Measurements from ENCODE around the gene LSM2. TPM values are rescaled to one million over a fixed set of nuclear protein-coding genes. Genes with fewer than 3 reads are reported as not detected.

The LSM2 gene
- total and polyA plus RNA-seq, 2 experiments from 2014 or later: 51.9 to 57.9 TPM

DNA sequence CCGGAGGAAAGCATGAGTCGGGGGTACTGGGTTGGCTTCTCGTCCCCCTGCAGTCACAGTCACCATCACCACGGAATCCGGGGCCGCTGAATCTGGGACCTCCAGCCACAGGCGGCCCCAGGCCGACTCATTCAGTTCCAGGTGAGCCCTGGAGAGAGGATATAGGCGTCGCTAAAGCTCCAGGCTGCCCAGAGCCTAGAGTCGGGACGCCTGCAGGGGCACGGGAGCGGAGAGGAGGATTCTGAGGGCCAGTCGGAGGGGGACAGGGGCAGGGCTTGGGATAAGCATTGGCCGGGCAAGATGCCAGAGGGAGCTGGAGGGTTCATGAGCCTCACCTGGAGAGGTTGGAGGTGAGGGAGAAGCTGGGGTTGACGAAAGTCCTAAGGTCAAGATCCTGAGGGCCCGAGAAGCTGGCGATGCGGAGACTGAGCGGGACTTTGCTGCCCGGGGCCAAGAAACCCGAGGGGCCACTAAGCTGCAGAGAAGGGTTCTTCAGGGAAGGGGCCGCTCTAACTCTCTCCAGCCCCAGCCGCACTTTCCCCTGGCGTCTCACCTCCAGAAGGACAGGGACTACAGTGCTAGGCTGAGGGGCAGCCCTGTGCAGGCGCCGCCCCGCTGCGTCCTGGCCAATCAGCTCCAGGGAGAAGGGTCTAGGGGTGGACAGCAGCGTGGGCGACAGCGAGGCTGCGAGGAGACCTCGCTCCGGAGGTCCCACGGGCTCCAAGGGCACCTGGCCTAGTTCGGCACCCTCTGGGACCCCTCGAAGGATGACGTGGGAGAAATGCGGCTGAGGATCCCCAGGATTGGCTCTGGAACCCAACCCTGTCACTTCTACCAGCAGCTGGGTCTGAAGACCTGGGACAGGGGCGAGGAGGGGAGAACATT, 40.6 kb downstream of the LSM2 start:
- Histone ChIP-seq H3K27me3 (no peaks in the 10 kb centered on the region), H4K20me1 (ENCODE audit: insufficient read depth, poor library complexity, severe bottlenecking) (no peaks in the 10 kb centered on the region), H3K9me3 (ENCODE audit: low read depth) (no peaks in the 10 kb centered on the region), H2AFZ (no peak overlapping the region), H3K4me2 (peak overlapping the region; percentile 48), H3K4me3 (no peak overlapping the region), H3K9me2 (replicated peaks; ENCODE audit: insufficient read depth) (no peaks in the 10 kb centered on the region), H3K4me1 (ENCODE audit: insufficient read depth) (peaks cover 8% of the 10 kb centered on the region), H3K79me2 (no peaks in the 10 kb centered on the region), H3K27ac (no peak overlapping the region), H3K36me3 (replicated peaks; ENCODE audit: insufficient read depth, low read depth) (no peaks in the 10 kb centered on the region)
- no peak for DNase-seq (ENCODE audit: low spot score)
- TF ChIP-seq, protein P1, sequence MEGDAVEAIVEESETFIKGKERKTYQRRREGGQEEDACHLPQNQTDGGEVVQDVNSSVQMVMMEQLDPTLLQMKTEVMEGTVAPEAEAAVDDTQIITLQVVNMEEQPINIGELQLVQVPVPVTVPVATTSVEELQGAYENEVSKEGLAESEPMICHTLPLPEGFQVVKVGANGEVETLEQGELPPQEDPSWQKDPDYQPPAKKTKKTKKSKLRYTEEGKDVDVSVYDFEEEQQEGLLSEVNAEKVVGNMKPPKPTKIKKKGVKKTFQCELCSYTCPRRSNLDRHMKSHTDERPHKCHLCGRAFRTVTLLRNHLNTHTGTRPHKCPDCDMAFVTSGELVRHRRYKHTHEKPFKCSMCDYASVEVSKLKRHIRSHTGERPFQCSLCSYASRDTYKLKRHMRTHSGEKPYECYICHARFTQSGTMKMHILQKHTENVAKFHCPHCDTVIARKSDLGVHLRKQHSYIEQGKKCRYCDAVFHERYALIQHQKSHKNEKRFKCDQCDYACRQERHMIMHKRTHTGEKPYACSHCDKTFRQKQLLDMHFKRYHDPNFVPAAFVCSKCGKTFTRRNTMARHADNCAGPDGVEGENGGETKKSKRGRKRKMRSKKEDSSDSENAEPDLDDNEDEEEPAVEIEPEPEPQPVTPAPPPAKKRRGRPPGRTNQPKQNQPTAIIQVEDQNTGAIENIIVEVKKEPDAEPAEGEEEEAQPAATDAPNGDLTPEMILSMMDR (IDR thresholded peaks at IDR 0.05; ENCODE audit: poor library complexity): no peak
- TF ChIP-seq EZH2 (IDR thresholded peaks at IDR 0.05; ENCODE audit: borderline replicate concordance) (no peak), EZH2phosphoT487 (IDR thresholded peaks at IDR 0.05; ENCODE audit: low read depth, severe bottlenecking, unreplicated experiment) (no peak)
- 73% methylated on average over 39 of the region's 42 CpGs for WGBS (ENCODE audit: low lambda C conversion rate, missing lambda C conversion rate)

DNA sequence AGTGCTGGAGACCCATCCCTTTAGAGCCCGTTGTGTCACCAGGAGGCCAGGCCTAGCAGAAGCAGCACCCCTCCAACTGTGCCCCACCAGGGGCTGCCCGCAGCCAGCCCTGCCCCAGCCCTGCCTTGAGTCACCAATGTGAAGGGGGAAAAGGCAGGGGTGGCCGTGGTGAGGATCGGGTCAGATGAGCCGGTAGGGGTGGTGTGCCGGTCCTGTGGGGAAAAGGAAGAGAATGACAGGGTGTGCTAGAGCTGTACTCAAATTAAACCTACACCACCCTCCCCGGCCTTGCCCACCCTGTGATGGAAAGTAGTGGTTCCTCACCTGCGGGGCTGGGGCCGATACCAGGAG, 41.2 kb downstream of the LSM2 start:
- DNase-seq (ENCODE audit: low spot score): no peak
- H3K27me3 ChIP-seq: no peaks in the 10 kb centered on the region
- no peaks in the 10 kb centered on the region for H4K20me1 ChIP-seq (ENCODE audit: insufficient read depth, poor library complexity, severe bottlenecking)
- H3K9me3 ChIP-seq (ENCODE audit: low read depth): no peaks in the 10 kb centered on the region
- WGBS (ENCODE audit: low lambda C conversion rate, missing lambda C conversion rate): 92% methylated on average over 9 of the region's 9 CpGs
- H3K4me2 ChIP-seq: no peak overlapping the region
- H2AFZ ChIP-seq: no peak overlapping the region
- no peak overlapping the region for H3K4me3 ChIP-seq
- no peaks in the 10 kb centered on the region for H3K9me2 ChIP-seq (replicated peaks; ENCODE audit: insufficient read depth)
- no peak for TF ChIP-seq EZH2 (IDR thresholded peaks at IDR 0.05; ENCODE audit: borderline replicate concordance)
- peaks cover 8% of the 10 kb centered on the region for H3K4me1 ChIP-seq (ENCODE audit: insufficient read depth)
- no peaks in the 10 kb centered on the region for H3K79me2 ChIP-seq
- no peaks in the 10 kb centered on the region for H3K36me3 ChIP-seq (replicated peaks; ENCODE audit: insufficient read depth, low read depth)
- H3K27ac ChIP-seq: no peak overlapping the region

DNA sequence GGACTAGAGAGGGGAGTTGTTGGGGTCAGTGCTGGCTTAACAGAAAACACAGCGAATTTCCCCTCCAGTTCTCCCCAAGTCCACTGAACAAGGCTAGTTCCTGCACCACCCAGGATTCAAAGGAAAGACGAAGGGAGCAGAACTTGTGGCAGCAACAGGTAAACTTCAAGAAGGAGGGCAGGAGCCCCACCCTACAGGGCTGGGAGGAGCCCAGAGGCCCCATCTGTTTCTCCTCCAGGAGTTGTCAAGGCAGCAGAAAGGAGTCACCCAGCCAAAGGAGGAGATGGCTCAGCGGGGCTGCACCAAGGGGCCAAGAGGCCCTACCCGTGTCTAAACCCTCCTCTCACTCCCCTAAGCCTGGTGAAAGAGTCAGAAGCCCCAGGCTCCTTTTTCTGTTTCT, 42.6 kb downstream of the LSM2 start:
- Histone ChIP-seq H3K9me3 (ENCODE audit: low read depth) (no peaks in the 10 kb centered on the region), H3K27ac (no peak overlapping the region), H3K79me2 (no peaks in the 10 kb centered on the region), H3K4me1 (ENCODE audit: insufficient read depth) (peaks cover 8% of the 10 kb centered on the region), H3K4me2 (no peak overlapping the region), H3K4me3 (no peak overlapping the region), H3K36me3 (replicated peaks; ENCODE audit: insufficient read depth, low read depth) (no peaks in the 10 kb centered on the region), H4K20me1 (ENCODE audit: insufficient read depth, poor library complexity, severe bottlenecking) (no peaks in the 10 kb centered on the region), H3K9me2 (replicated peaks; ENCODE audit: insufficient read depth) (no peaks in the 10 kb centered on the region), H2AFZ (no peak overlapping the region), H3K27me3 (no peaks in the 10 kb centered on the region)
- DNase-seq (ENCODE audit: low spot score): no peak
- TF ChIP-seq EZH2 (IDR thresholded peaks at IDR 0.05; ENCODE audit: borderline replicate concordance) (no peak), EZH2phosphoT487 (IDR thresholded peaks at IDR 0.05; ENCODE audit: low read depth, severe bottlenecking, unreplicated experiment) (no peak)
- TF ChIP-seq, protein P1 (IDR thresholded peaks at IDR 0.05; ENCODE audit: poor library complexity): no peak
- WGBS (ENCODE audit: low lambda C conversion rate, missing lambda C conversion rate): 76% methylated on average over 4 of the region's 4 CpGs

DNA sequence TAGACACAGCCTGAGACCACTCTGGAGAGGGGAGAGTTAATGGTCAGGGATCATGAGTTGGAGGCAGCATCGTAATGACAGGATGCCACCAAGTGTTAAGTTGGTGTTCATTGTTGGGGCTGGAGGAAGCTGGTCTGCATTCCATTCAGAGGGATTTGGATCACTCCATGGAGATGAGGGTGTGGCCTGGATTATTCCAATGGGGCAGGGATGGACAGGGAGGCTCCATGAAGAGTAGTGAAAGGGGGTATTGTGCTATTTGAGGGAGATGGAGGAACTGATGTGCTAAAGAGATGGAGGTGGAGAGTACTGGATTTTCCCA, 43.2 kb downstream of the LSM2 start:
- no peak overlapping the region for H3K27ac ChIP-seq
- H3K79me2 ChIP-seq: no peaks in the 10 kb centered on the region
- H3K36me3 ChIP-seq (replicated peaks; ENCODE audit: insufficient read depth, low read depth): no peaks in the 10 kb centered on the region
- no peak for TF ChIP-seq EZH2phosphoT487 (IDR thresholded peaks at IDR 0.05; ENCODE audit: low read depth, severe bottlenecking, unreplicated experiment)
- no peak overlapping the region for H3K4me3 ChIP-seq
- no peaks in the 10 kb centered on the region for H3K27me3 ChIP-seq
- no peaks in the 10 kb centered on the region for H3K9me3 ChIP-seq (ENCODE audit: low read depth)
- peaks cover 8% of the 10 kb centered on the region for H3K4me1 ChIP-seq (ENCODE audit: insufficient read depth)
- 11% methylated on average over 1 of the region's 1 CpG for WGBS (ENCODE audit: low lambda C conversion rate, missing lambda C conversion rate)
- DNase-seq (ENCODE audit: low spot score): no peak
- H4K20me1 ChIP-seq (ENCODE audit: insufficient read depth, poor library complexity, severe bottlenecking): no peaks in the 10 kb centered on the region
- no peaks in the 10 kb centered on the region for H3K9me2 ChIP-seq (replicated peaks; ENCODE audit: insufficient read depth)
- no peak overlapping the region for H3K4me2 ChIP-seq
- H2AFZ ChIP-seq: no peak overlapping the region

Measured in hepatocyte (in vitro differentiated cells).